Lung (tissue), 12 donors: ENCODE results near the gene CLTA. TPM values are rescaled to one million over a fixed set of nuclear protein-coding genes. Genes with fewer than 3 reads are reported as not detected.
A peak's percentile ranks its signal among the peaks of the same experiment; 100 is the strongest.
"Not testable (repeated sequence)": the region's sequence is repeated elsewhere in the genome, so short reads cannot be mapped to it uniquely, and the experiment has no call there.

Source experiments
- ATAC-seq: fragments of 200-7000 bp; cut with Tn5 transposase; one replicate; pipeline ENCODE4 v1.9.1; 2020; ENCODE audit warnings: moderate number of reproducible peaks; ENCODE audit not compliant: insufficient read depth, low FRiP score
- DNase-seq, 3 donors: peaks; one replicate each; pipeline ENCODE4 v3.0.0-alpha.2; 2013 to 2017
- H3K27ac ChIP-seq, 2 donors: one replicate each; pipeline ENCODE4 v1.5.1; 2013; ENCODE audit warnings: mild to moderate bottlenecking in 2 of 2, moderate library complexity in 2 of 2, control low read depth in 1 of 2, inconsistent platforms in 1 of 2, low read depth in 1 of 2, low read length in 1 of 2
- H3K27me3 ChIP-seq, 3 donors: one replicate each; pipeline ENCODE4 v1.5.1; 2013; ENCODE audit warnings: low read length in 2 of 3; ENCODE audit not compliant: control insufficient read depth in 3 of 3, insufficient read depth in 3 of 3
- H3K36me3 ChIP-seq, 4 donors: one replicate each; pipeline ENCODE4 v1.5.1; 2013; ENCODE audit warnings: low read length in 4 of 4, mild to moderate bottlenecking in 1 of 4, moderate library complexity in 1 of 4; ENCODE audit not compliant: control insufficient read depth in 4 of 4, insufficient read depth in 4 of 4
- H3K4me1 ChIP-seq, 5 donors: one replicate each; pipeline ENCODE4 v1.5.1; 2013; ENCODE audit warnings: low read length in 5 of 5, mild to moderate bottlenecking in 2 of 5, moderate library complexity in 1 of 5; ENCODE audit not compliant: control insufficient read depth in 5 of 5, insufficient read depth in 5 of 5
- H3K4me3 ChIP-seq: one replicate; pipeline ENCODE4 v1.5.1; 2013; ENCODE audit warnings: mild to moderate bottlenecking, control low read depth, moderate library complexity
- H3K9ac ChIP-seq, 2 donors: one replicate each; pipeline ENCODE4 v1.5.1; 2013; ENCODE audit warnings: low read length in 2 of 2, control low read depth in 1 of 2; ENCODE audit not compliant: insufficient read depth in 1 of 2
- H3K9me3 ChIP-seq, 4 donors: one replicate each; pipeline ENCODE4 v1.5.1; 2013; ENCODE audit warnings: low read length in 3 of 4, mild to moderate bottlenecking in 1 of 4, moderate library complexity in 1 of 4; ENCODE audit not compliant: control insufficient read depth in 4 of 4, insufficient read depth in 3 of 4
- CTCF ChIP-seq: IDR thresholded peaks from 2 replicates; pipeline ENCODE4 v1.5.1; 2012; ENCODE audit warnings: mild to moderate bottlenecking; ENCODE audit errors: control extremely low read depth, extremely low read depth
- WGBS, 2 donors: extraction: QIAGEN DNeasy Blood & Tissue Kit; methylation state at CpG; one replicate each; pipeline ENCODE4 v1.1.7; 2013; 5-methylcytosine and 5-hydroxymethylcytosine counted together
- polyA plus RNA-seq, 2 donors: library from polyadenylated mRNA; stranded (reverse); fragments of 200-250 nt; gene quantifications; one replicate each; pipeline ENCODE4 v1.2.1, GENCODE V29; 2013
- total RNA-seq, 2 donors: library from RNA; depleted of rRNA in 1 of 2; stranded (reverse); fragments of >200 nt in 1 of 2; gene quantifications; one replicate each; pipeline ENCODE4 v1.2.1, GENCODE V29; 2014 to 2021
- donor health status: control.
- donor health status: control.
- donor health status: Bipolar disorder and iron deficiency.
- donor health status: healthy.
- donor health status: DM: yes; HTN: yes; CAD: no.

The CLTA gene
- total and polyA plus RNA-seq, 4 donors: 143 to 269 (median 170) TPM

DNA sequence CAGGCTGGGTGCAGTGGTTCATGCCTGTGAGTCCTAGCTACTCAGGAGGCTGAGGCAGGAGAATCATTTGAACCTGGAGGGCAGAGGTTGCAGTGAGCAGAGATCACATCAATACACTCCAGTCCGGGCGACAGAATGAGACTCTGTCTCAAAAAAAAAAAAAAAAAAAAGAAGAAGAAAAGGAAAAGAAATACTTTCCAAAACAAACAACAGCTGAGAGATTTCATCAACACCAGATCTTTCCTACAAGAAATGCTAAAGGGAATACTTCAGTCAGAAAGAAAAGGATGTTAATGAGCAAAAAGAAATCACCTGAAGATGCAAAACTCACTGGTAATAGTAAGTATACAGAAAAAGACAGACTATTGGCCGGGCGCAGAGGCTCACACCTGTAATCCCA lies 13.2 kb upstream of the CLTA start:
- no peak for TF ChIP-seq CTCF
- H3K9me3 ChIP-seq: no peaks in the 10 kb centered on the region
- 81 to 88% methylated on average over 4 of the region's 4 CpGs for WGBS, 2 donors

DNA sequence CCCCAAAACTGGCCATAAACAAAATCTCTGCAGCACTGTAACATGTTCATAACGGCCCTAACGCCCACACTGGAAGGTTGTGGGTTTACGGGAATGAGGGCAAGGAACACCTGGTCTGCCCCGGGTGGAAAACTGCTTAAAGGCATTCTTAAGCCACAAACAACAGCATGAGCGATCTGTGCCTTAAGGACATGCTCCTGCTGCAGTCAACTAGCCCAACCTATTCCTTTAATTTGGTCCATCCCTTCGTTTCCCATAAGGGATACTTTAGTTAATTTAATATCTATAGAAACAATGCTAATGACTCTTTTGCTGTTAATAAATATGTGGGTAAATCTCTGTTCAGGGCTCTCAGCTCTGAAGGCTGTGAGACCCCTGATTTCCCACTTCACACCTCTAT lies 10.5 kb upstream of the CLTA start:
- H3K4me3 ChIP-seq, H3K27ac ChIP-seq, H3K9ac ChIP-seq, DNase-seq, ATAC-seq, H3K27me3 ChIP-seq, H3K9me3 ChIP-seq, H3K4me1 ChIP-seq, H3K36me3 ChIP-seq: not testable (repeated sequence)
- 92 to 93% methylated on average over 6 of the region's 6 CpGs for WGBS, 2 donors

More for the DNA sequence above, 13.2 kb upstream of the CLTA start:
- no peak overlapping the region for H3K9ac ChIP-seq
- ATAC-seq (no peak), DNase-seq (peak in 2 of 3 donors; percentile 34 to 73)
- no peaks in the 10 kb centered on the region for H3K27me3 ChIP-seq
- no peaks in the 10 kb centered on the region for H3K4me1 ChIP-seq
- no peak overlapping the region for H3K4me3 ChIP-seq
- no peaks in the 10 kb centered on the region for H3K36me3 ChIP-seq
- no peak overlapping the region for H3K27ac ChIP-seq

GRCh38 chr9:36187414-36187813 lies 3.3 kb upstream of the CLTA start:
- Histone ChIP-seq H3K27ac (no peak overlapping the region), H3K9ac (no peak overlapping the region), H3K4me1 (peaks cover 3 to 15% (median 13%) of the 10 kb centered on the region in 5 donors), H3K4me3 (no peak overlapping the region), H3K27me3 (peaks cover 0 to 6% (median 0%) of the 10 kb centered on the region in 3 donors), H3K9me3 (no peaks in the 10 kb centered on the region), H3K36me3 (no peaks in the 10 kb centered on the region)
- no peak for TF ChIP-seq CTCF
- ATAC-seq: no peak
- no peak for DNase-seq

- Histone ChIP-seq H3K36me3 (no peaks in the 10 kb centered on the region), H3K9ac (no peak overlapping the region), H3K4me3 (no peak overlapping the region), H3K27me3 (peaks cover 0 to 6% (median 0%) of the 10 kb centered on the region in 3 donors), H3K27ac (no peak overlapping the region), H3K9me3 (no peaks in the 10 kb centered on the region), H3K4me1 (peaks cover 3 to 23% (median 19%) of the 10 kb centered on the region in 5 donors)
- no peak for DNase-seq
- ATAC-seq: no peak
- no peak for TF ChIP-seq CTCF
- WGBS, 2 donors: 84 to 89% methylated on average over 5 of the region's 5 CpGs
These were observed 2.5 kb upstream of the CLTA start for GRCh38 chr9:36188212-36188611.
